Neural cell (in vitro differentiated cells): ENCODE results near the gene DNM3. TPM values are rescaled to one million over a fixed set of nuclear protein-coding genes. Genes with fewer than 3 reads are reported as not detected.

Experiments used
- H2AFZ ChIP-seq: fragments of 200-600, 300-800 bp; sonication (generic), shearing (Covaris generic); 2 replicates; pipeline ENCODE4 v1.6.0; 2014; ENCODE audit warnings: low read depth, mild to moderate bottlenecking, antibody characterized with exemption, low read length, moderate library complexity
- H3F3A ChIP-seq: fragments of 200-600 bp; shearing (Covaris generic); 2 replicates; pipeline ENCODE4 v1.6.1; 2016; ENCODE audit warnings: mild to moderate bottlenecking, moderate library complexity, mixed read lengths, antibody characterized with exemption, low read length; ENCODE audit not compliant: insufficient read depth, poor library complexity, severe bottlenecking
- H3K27ac ChIP-seq: fragments of 200-600, 300-800 bp; sonication (generic), shearing (Covaris generic); 2 replicates; pipeline ENCODE4 v1.5.1; 2014; ENCODE audit warnings: mild to moderate bottlenecking, low read length, moderate library complexity
- H3K27me3 ChIP-seq: fragments of 300-800, 200-600 bp; sonication (generic), shearing (Covaris generic); 2 replicates; pipeline ENCODE4 v1.6.0; 2014; ENCODE audit warnings: mild to moderate bottlenecking, low read depth, low read length, moderate library complexity; ENCODE audit not compliant: insufficient read depth
- H3K36me3 ChIP-seq: fragments of 300-800, 200-600 bp; sonication (generic), shearing (Covaris generic); 2 replicates; pipeline ENCODE4 v1.5.1; 2014; ENCODE audit warnings: mild to moderate bottlenecking, antibody characterized with exemption, low read length, moderate library complexity; ENCODE audit not compliant: insufficient read depth
- H3K4me2 ChIP-seq: fragments of 300-800, 200-600 bp; sonication (generic), shearing (Covaris generic); 2 replicates; pipeline ENCODE4 v1.6.0; 2014; ENCODE audit warnings: mild to moderate bottlenecking, low read length
- H3K4me3 ChIP-seq: fragments of 300-800, 200-600 bp; sonication (generic), shearing (Covaris generic); 2 replicates; pipeline ENCODE4 v1.5.1; 2014; ENCODE audit warnings: mild to moderate bottlenecking, low read length, moderate library complexity
- H3K79me2 ChIP-seq: fragments of 200-600 bp; shearing (Covaris generic); replicated peaks from 2 replicates; pipeline ENCODE4 v1.6.0; 2014; ENCODE audit warnings: mild to moderate bottlenecking, low read length, moderate library complexity; ENCODE audit not compliant: insufficient read depth
- H3K9ac ChIP-seq: fragments of 300-800, 200-600 bp; sonication (generic), shearing (Covaris generic); 2 replicates; pipeline ENCODE4 v1.6.1; 2016; ENCODE audit warnings: mild to moderate bottlenecking, low read length, mixed read lengths
- H3K9me2 ChIP-seq: fragments of 200-600 bp; shearing (Covaris generic); 2 replicates; pipeline ENCODE4 v1.6.1; 2016; ENCODE audit warnings: mild to moderate bottlenecking, low read length, mixed read lengths; ENCODE audit not compliant: insufficient read depth
- H3K9me3 ChIP-seq: fragments of 200-600, 300-800 bp; sonication (generic), shearing (Covaris generic); 2 replicates; pipeline ENCODE4 v1.6.1; 2016; ENCODE audit warnings: mild to moderate bottlenecking, mixed run types, low read length, moderate library complexity, mixed read lengths
- H4K20me1 ChIP-seq: fragments of 200-600 bp; shearing (Covaris generic); 2 replicates; pipeline ENCODE4 v1.6.1; 2016; ENCODE audit warnings: mild to moderate bottlenecking, mixed run types; ENCODE audit not compliant: insufficient read depth
- EP300 ChIP-seq: fragments of 450-650 bp; conservative IDR thresholded peaks from 2 replicates; pipeline ENCODE4 v1.6.1; 2014; ENCODE audit warnings: antibody characterized with exemption, mild to moderate bottlenecking, moderate library complexity; ENCODE audit not compliant: poor library complexity, severe bottlenecking
- EZH2 ChIP-seq: fragments of 200-600, 300-800 bp; shearing (Covaris generic), sonication (generic); IDR thresholded peaks from 2 replicates; pipeline ENCODE4 v1.6.1; 2014; ENCODE audit warnings: antibody characterized with exemption, low read length, borderline replicate concordance, mild to moderate bottlenecking; ENCODE audit not compliant: insufficient read depth, poor library complexity, severe bottlenecking
- MXI1 ChIP-seq: fragments of 450-650 bp; conservative IDR thresholded peaks from 2 replicates; pipeline ENCODE4 v1.6.1; 2014; ENCODE audit warnings: antibody characterized with exemption, mild to moderate bottlenecking; ENCODE audit not compliant: poor library complexity, severe bottlenecking
- POLR2AphosphoS5 ChIP-seq: IDR thresholded peaks from 2 replicates; pipeline ENCODE4 v1.6.1; 2012
- RAD21 ChIP-seq: fragments of 450-650 bp; conservative IDR thresholded peaks from 2 replicates; pipeline ENCODE4 v1.6.1; 2014; ENCODE audit warnings: antibody characterized with exemption, mild to moderate bottlenecking, moderate library complexity
- SMC3 ChIP-seq: fragments of 450-650 bp; conservative IDR thresholded peaks from 2 replicates; pipeline ENCODE4 v1.6.1; 2014; ENCODE audit warnings: antibody characterized with exemption, mild to moderate bottlenecking, moderate library complexity; ENCODE audit not compliant: poor library complexity
- TAF1 ChIP-seq: IDR thresholded peaks from 2 replicates; pipeline ENCODE4 v1.6.1; 2012; ENCODE audit warnings: low read depth
- polyA plus RNA-seq: library from polyadenylated mRNA; depleted of rRNA; stranded (reverse); fragments of >200 nt; gene quantifications from 2 replicates; pipeline ENCODE4 v1.2.3, GENCODE V29; 2014
- TF ChIP-seq, protein P1 (sequence below): fragments of 450-650 bp; IDR thresholded peaks from 2 replicates; pipeline ENCODE4 v1.5.1; 2014; ENCODE audit warnings: antibody characterized with exemption, mild to moderate bottlenecking, moderate library complexity; ENCODE audit not compliant: poor library complexity, severe bottlenecking
- TF ChIP-seq, protein P2 (sequence below): IDR thresholded peaks from 2 replicates; pipeline ENCODE4 v1.6.1; 2012; ENCODE audit warnings: borderline replicate concordance

The DNM3 gene
- polyA plus RNA-seq, 1 donor from 2014 or later, result 37.1 TPM

DNA sequence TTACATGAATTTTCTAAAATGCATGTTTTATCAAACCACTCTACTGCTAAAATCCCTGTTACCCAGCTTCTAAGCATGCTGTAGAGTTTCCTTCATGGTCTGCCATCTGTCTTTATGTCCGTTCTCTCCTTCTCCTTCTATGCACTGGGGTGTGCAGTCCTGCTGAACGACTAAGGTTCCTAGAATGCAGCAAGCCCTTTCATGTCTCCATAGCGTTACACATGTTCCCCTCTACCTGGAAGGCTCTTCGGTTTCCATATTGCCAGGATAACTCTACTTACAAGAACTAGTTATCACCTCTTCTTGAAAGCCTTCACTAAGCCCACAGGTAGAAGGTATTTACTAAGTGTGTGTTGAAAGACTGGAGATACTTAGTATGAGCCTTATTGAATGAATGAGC, 22.2 kb downstream of the DNM3 start:
- peaks cover 5% of the 10 kb centered on the region for H3K36me3 ChIP-seq
- no peak overlapping the region for H3K4me3 ChIP-seq
- no peak overlapping the region for H3K9ac ChIP-seq
- no peaks in the 10 kb centered on the region for H3K9me2 ChIP-seq
- no peaks in the 10 kb centered on the region for H3K27me3 ChIP-seq
- no peak overlapping the region for H3K4me2 ChIP-seq
- no peaks in the 10 kb centered on the region for H3K9me3 ChIP-seq
- TF ChIP-seq TAF1 (no peak), EZH2 (no peak)
- TF ChIP-seq, protein P1, sequence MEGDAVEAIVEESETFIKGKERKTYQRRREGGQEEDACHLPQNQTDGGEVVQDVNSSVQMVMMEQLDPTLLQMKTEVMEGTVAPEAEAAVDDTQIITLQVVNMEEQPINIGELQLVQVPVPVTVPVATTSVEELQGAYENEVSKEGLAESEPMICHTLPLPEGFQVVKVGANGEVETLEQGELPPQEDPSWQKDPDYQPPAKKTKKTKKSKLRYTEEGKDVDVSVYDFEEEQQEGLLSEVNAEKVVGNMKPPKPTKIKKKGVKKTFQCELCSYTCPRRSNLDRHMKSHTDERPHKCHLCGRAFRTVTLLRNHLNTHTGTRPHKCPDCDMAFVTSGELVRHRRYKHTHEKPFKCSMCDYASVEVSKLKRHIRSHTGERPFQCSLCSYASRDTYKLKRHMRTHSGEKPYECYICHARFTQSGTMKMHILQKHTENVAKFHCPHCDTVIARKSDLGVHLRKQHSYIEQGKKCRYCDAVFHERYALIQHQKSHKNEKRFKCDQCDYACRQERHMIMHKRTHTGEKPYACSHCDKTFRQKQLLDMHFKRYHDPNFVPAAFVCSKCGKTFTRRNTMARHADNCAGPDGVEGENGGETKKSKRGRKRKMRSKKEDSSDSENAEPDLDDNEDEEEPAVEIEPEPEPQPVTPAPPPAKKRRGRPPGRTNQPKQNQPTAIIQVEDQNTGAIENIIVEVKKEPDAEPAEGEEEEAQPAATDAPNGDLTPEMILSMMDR, result no peak
- H4K20me1 ChIP-seq, result no peaks in the 10 kb centered on the region
- no peak overlapping the region for H2AFZ ChIP-seq
- no peak overlapping the region for H3K27ac ChIP-seq
- H3F3A ChIP-seq, result no peaks in the 10 kb centered on the region
- no peaks in the 10 kb centered on the region for H3K79me2 ChIP-seq

DNA sequence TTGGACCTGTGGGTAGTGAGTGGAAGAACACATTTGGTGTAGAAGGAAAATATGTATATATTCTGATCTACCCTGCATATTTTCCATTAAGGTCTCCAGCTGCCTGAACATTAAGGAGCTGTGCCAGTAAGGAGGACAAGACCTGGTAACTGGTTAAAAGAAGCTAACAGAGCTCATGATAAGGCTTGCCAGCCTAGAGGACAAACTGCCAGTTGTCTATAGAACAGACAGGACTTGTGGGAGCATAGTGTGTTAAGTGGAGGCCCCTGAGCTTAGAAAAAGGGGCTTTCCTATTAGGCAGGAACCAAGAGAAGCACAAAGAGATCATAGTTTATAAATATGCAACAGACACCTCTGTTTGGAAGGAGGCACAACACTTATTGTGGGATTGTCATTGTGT, 23.0 kb downstream of the DNM3 start:
- Histone ChIP-seq H3K9me3 (no peaks in the 10 kb centered on the region), H3K4me3 (no peak overlapping the region), H2AFZ (no peak overlapping the region), H3K9ac (no peak overlapping the region), H3F3A (no peaks in the 10 kb centered on the region), H4K20me1 (no peaks in the 10 kb centered on the region), H3K79me2 (no peaks in the 10 kb centered on the region), H3K27ac (no peak overlapping the region), H3K4me2 (no peak overlapping the region), H3K36me3 (peaks cover under 1% of the 10 kb centered on the region), H3K9me2 (no peaks in the 10 kb centered on the region), H3K27me3 (no peaks in the 10 kb centered on the region)
- TF ChIP-seq, protein P2, sequence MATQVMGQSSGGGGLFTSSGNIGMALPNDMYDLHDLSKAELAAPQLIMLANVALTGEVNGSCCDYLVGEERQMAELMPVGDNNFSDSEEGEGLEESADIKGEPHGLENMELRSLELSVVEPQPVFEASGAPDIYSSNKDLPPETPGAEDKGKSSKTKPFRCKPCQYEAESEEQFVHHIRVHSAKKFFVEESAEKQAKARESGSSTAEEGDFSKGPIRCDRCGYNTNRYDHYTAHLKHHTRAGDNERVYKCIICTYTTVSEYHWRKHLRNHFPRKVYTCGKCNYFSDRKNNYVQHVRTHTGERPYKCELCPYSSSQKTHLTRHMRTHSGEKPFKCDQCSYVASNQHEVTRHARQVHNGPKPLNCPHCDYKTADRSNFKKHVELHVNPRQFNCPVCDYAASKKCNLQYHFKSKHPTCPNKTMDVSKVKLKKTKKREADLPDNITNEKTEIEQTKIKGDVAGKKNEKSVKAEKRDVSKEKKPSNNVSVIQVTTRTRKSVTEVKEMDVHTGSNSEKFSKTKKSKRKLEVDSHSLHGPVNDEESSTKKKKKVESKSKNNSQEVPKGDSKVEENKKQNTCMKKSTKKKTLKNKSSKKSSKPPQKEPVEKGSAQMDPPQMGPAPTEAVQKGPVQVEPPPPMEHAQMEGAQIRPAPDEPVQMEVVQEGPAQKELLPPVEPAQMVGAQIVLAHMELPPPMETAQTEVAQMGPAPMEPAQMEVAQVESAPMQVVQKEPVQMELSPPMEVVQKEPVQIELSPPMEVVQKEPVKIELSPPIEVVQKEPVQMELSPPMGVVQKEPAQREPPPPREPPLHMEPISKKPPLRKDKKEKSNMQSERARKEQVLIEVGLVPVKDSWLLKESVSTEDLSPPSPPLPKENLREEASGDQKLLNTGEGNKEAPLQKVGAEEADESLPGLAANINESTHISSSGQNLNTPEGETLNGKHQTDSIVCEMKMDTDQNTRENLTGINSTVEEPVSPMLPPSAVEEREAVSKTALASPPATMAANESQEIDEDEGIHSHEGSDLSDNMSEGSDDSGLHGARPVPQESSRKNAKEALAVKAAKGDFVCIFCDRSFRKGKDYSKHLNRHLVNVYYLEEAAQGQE, result no peak
- TF ChIP-seq POLR2AphosphoS5, result no peak
- TF ChIP-seq EP300, result no peak
- no peak for TF ChIP-seq RAD21
- TF ChIP-seq MXI1, result no peak
- TF ChIP-seq EZH2, result no peak
- no peak for TF ChIP-seq SMC3
- TF ChIP-seq, protein P1, result no peak
- TF ChIP-seq TAF1, result no peak
